Vagina (tissue), 2 donors: ENCODE measurements around the gene SLC24A1.

Experiments used
- POLR2A ChIP-seq, 2 donors: fragments of 450-650 bp; IDR thresholded peaks; one replicate each; pipeline ENCODE4 v1.6.1; 2017; ENCODE audit warnings: antibody characterized with exemption in 2 of 2, mild to moderate bottlenecking in 2 of 2, moderate library complexity in 2 of 2
- POLR2AphosphoS5 ChIP-seq, 2 donors: sonication (generic); formaldehyde crosslinking; IDR thresholded peaks; one replicate each; pipeline ENCODE4 v1.9.0; 2017; ENCODE audit warnings: antibody characterized with exemption in 2 of 2, mild to moderate bottlenecking in 2 of 2, low read depth in 1 of 2; ENCODE audit not compliant: insufficient read depth in 1 of 2
- TF ChIP-seq, protein P1 (sequence below), 3 experiments: fragments of 450-650 bp in 2 of 3; fragments of 200-600 bp in 1 of 3; sonication (generic) in 1 of 3; IDR thresholded peaks; one replicate each; pipeline ENCODE4 v1.5.1; 2017 to 2019; ENCODE audit warnings: antibody characterized with exemption in 3 of 3, mild to moderate bottlenecking in 2 of 3, moderate library complexity in 2 of 3

DNA sequence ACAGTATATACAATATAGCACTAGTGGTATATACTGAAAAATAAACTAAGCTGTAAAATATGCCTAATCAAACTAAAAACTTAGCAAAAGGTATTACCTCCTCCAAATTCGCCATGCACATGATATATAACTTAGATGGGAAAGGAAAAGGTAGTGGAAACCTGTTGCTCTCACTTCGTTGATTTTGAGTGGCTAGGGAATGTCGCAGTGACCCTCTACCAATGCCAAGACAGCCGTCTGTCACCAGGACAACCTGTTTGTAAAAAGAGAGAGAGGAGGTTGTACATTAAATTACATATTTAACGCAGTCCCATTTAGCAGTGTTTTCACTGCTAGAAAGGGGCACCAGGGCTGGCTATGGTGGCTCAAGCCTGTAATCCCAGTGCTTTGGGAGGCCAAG is 22.1 kb upstream of the SLC24A1 start:
- TF ChIP-seq POLR2A (IDR thresholded peaks at IDR 0.05) (no peak), POLR2AphosphoS5 (IDR thresholded peaks at IDR 0.05; ENCODE audit: insufficient read depth in 1 of 2, low read depth in 1 of 2) (no peak)
- TF ChIP-seq, protein P1, sequence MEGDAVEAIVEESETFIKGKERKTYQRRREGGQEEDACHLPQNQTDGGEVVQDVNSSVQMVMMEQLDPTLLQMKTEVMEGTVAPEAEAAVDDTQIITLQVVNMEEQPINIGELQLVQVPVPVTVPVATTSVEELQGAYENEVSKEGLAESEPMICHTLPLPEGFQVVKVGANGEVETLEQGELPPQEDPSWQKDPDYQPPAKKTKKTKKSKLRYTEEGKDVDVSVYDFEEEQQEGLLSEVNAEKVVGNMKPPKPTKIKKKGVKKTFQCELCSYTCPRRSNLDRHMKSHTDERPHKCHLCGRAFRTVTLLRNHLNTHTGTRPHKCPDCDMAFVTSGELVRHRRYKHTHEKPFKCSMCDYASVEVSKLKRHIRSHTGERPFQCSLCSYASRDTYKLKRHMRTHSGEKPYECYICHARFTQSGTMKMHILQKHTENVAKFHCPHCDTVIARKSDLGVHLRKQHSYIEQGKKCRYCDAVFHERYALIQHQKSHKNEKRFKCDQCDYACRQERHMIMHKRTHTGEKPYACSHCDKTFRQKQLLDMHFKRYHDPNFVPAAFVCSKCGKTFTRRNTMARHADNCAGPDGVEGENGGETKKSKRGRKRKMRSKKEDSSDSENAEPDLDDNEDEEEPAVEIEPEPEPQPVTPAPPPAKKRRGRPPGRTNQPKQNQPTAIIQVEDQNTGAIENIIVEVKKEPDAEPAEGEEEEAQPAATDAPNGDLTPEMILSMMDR (IDR thresholded peaks at IDR 0.05), result no peak
